ENCODE results near the gene TBPL2.

The TBPL2 gene

GRCh38 chr14:55366271-55366670, 74.1 kb downstream of the TBPL2 start:
- no peak for DNase-seq (ENCODE audit: low read depth in 2 of 2, low spot score in 1 of 2)
